ENCODE data around the gene GPC3.

Gene GPC3

DNA sequence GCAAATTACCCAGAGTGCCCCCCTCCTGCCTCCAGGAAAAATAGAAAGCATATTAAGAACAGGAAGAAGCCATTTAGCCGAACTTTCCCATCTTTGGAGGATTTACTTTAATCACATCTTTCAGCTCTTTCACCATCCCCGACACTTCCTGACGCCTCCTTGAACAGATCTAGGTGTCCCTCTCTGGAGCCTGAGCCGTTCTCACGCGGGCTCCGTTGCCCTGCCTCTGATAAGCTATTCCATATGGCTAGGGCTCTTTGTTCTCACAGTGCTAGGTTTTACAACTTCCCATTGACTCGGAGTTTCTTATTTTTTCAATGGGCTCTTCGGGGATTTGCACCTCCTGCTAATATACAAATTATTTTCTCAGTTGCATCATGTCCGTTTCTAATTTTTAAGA is 488.0 kb downstream of the GPC3 start:
- no peak for DNase-seq (ENCODE audit: low spot score)

- DNase-seq (ENCODE audit: low spot score) = no peak
Measured at GRCh38 chrX:133495464-133496391, 489.7 kb downstream of the GPC3 start.

DNA sequence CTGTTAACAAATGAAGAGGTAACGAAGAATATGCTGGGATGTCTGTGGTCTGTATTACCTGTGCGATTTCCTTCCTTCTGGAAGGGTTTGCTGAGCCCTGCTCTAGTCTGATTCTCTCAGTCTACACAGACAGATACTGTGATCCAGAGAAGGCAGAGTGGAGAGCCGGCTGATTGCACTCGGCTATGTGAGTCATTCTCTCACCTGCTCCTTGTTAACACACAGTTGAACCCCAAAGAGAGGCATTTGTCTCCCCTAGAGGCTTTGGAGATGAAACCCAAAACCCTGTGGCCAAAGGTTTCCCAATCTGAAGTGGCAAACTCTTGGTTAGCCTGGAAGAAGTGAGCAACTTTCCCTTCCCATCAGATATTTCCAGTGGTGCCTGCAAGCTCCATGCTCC is 492.0 kb downstream of the GPC3 start:
- no peak for DNase-seq (ENCODE audit: low spot score)

GRCh38 chrX:133490955-133491354 is 494.4 kb downstream of the GPC3 start:
- DNase-seq (ENCODE audit: low spot score) = no peak
